HG03064 (cell line): ENCODE data around the gene INHBC.

ENCODE experiments used
- ATAC-seq: cut with Tn5 transposase; IDR thresholded peaks from one replicate; pipeline ENCODE4 v1.9.1; 2021; ENCODE audit warnings: low read depth; ENCODE audit not compliant: unreplicated experiment

The INHBC gene

DNA sequence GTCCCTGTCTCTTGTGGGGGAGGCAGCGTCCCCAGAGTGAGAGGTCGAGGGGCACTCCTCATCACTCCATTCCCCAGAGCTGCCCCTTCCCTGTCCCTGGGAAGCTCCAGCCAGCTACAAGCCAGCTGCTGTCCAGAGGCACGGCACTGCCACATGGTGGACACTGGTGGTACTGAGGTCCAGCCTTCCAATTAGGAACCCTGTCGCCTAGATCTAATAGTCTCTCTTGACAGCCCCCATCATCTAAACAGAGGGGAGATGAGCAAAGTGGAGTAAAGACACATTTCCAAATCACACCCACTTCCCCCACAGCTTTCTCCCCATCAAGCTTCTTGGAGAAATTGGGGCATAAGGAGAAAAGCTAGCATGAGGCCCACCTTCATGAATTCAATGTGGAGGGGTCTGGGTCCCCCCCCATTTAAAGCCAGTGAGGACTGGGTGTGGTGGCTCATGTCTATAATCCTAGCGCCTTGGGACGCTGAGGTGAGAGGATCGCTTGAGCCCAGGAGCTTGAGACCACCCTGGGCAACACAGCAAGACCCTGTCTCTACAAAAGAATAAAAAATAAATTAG lies 18.4 kb downstream of the INHBC start:
- ATAC-seq, result no peak

DNA sequence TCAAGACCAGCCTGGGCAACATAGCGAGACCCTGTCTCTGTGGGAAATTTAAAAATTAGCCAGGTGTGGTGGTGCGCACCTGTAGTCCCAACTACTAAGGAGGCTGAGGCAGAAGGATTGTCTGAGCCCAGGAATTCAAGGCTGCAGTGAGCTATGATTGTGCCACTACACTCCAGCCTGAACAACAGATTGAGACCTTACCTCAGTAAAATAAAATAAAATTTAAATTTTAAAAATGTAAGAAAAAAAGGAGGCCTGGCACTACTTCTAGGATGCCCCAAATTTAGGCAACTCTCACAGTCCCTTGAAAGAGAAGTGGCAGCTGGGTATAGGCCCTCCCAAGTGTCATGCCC lies 19.6 kb downstream of the INHBC start:
- ATAC-seq, result no peak

DNA sequence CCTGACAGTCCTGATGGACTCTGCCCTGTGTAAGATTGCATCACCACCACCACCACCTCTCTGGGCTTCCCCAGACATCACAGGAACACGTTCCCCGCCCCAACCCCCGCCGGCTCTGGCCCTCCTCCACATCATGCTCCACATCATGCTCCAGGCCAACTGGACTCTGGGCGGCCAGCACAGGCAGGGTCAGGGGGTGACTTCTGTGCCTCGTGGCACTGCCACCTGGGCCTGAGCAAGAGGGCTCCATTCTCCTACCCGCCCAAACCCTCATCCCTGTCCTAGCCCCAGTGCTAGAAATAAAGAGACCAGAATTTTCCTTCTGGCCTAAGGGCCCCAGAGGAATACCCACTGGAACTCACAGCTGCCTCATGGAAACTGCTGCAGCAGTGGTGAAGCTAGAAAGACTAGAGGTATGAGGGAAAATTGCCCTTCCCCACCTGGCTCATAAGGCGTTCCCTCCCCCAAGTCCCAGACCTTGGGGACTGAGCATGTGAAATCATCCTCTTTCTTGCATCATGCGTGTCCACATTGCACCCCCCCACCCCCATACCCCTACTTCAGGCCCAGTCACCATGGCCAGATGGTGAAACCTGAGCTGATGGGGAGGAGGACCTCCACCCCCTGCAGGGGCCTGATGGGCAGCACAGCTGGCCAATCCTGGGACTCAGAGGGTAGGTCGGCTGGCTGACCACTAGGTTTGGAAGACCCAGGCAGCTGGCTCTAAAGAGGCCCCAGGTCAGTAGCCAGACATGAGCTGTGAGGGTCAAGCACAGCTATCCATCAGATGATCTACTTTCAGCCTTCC lies 20.2 kb downstream of the INHBC start, which contains the start of gene INHBE:
Gene INHBE (plus strand): TSS at position 742 of the 808 bp plus-strand sequence. CDS start 230 bp downstream, outside the sequence.
- ATAC-seq, result no peak

DNA sequence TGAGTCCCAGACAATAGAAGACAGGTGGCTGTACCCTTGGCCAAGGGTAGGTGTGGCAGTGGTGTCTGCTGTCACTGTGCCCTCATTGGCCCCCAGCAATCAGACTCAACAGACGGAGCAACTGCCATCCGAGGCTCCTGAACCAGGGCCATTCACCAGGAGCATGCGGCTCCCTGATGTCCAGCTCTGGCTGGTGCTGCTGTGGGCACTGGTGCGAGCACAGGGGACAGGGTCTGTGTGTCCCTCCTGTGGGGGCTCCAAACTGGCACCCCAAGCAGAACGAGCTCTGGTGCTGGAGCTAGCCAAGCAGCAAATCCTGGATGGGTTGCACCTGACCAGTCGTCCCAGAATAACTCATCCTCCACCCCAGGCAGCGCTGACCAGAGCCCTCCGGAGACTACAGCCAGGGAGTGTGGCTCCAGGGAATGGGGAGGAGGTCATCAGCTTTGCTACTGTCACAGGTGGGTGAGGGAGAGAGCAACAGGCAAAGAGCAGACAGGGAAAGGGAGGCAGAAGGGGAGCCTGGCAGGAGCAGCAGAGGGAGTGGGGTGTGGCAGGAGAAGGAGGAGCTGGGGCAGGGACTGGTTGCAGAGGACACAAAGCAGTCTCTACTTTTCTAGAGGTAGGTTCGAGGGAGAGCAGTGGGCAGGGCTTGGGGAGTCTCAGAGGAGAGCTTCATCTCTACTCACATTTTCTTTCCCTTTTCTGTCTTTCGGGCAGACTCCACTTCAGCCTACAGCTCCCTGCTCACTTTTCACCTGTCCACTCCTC lies 21.0 kb downstream of the INHBC start:
- no peak for ATAC-seq

DNA sequence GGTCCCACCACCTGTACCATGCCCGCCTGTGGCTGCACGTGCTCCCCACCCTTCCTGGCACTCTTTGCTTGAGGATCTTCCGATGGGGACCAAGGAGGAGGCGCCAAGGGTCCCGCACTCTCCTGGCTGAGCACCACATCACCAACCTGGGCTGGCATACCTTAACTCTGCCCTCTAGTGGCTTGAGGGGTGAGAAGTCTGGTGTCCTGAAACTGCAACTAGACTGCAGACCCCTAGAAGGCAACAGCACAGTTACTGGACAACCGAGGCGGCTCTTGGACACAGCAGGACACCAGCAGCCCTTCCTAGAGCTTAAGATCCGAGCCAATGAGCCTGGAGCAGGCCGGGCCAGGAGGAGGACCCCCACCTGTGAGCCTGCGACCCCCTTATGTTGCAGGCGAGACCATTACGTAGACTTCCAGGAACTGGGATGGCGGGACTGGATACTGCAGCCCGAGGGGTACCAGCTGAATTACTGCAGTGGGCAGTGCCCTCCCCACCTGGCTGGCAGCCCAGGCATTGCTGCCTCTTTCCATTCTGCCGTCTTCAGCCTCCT lies 21.6 kb downstream of the INHBC start:
- ATAC-seq, result no peak

DNA sequence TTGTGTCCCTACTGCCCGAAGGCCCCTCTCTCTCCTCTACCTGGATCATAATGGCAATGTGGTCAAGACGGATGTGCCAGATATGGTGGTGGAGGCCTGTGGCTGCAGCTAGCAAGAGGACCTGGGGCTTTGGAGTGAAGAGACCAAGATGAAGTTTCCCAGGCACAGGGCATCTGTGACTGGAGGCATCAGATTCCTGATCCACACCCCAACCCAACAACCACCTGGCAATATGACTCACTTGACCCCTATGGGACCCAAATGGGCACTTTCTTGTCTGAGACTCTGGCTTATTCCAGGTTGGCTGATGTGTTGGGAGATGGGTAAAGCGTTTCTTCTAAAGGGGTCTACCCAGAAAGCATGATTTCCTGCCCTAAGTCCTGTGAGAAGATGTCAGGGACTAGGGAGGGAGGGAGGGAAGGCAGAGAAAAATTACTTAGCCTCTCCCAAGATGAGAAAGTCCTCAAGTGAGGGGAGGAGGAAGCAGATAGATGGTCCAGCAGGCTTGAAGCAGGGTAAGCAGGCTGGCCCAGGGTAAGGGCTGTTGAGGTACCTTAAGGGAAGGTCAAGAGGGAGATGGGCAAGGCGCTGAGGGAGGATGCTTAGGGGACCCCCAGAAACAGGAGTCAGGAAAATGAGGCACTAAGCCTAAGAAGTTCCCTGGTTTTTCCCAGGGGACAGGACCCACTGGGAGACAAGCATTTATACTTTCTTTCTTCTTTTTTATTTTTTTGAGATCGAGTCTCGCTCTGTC lies 22.3 kb downstream of the INHBC start:
- no peak for ATAC-seq

DNA sequence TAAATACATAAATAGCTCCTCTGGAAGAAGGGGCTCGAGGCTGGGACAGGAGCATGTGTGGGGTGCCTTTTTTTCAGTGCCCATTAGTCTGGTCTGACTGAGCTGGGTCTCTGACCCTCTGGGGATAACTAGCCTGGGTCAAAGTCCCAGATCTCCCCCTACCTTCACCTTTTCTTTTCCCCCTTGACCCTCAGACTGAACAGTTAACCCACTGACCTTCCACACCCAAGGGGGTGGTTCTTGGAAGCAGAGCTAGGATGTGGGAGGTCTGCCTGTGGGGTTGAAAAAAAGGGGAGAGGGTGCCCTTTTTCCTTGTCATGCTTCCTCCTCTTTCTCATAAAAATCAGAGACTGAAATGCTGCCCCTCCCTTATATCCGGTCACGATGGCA lies 24.1 kb downstream of the INHBC start:
- no peak for ATAC-seq

DNA sequence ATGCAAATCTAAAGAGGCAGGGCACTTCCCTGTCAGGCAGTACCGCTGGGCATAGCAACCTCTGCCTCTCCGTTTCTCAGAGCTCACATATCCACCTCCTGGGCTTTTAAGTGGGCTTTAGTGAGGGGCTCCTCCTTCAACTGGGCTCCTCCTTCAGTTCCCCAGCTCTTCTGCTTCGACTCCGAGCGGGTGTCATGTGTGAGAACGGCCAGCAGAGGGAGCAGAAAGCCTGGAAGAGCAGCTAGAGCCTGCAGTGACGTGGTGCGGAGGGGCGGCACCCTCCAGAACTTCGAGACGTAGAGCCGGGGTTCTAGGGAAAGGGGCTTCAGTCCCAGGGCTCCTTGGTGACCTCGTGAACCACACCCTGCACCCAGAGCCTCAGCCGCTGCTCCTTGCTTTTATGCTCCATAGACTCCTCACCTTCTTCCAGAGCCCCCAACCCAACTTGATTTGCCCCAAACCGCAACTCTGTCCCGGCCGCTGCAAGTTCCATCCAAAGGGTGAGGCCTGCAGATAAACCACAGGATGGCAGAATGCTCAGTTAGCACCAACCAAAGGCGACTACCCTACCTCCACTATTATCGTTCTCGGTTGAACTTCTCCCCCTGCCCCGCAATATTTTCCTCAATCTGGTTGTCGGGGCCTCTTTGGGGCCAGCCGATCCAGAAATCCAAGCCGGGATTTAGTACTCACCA lies 24.6 kb downstream of the INHBC start:
- ATAC-seq, result peak; percentile 41

DNA sequence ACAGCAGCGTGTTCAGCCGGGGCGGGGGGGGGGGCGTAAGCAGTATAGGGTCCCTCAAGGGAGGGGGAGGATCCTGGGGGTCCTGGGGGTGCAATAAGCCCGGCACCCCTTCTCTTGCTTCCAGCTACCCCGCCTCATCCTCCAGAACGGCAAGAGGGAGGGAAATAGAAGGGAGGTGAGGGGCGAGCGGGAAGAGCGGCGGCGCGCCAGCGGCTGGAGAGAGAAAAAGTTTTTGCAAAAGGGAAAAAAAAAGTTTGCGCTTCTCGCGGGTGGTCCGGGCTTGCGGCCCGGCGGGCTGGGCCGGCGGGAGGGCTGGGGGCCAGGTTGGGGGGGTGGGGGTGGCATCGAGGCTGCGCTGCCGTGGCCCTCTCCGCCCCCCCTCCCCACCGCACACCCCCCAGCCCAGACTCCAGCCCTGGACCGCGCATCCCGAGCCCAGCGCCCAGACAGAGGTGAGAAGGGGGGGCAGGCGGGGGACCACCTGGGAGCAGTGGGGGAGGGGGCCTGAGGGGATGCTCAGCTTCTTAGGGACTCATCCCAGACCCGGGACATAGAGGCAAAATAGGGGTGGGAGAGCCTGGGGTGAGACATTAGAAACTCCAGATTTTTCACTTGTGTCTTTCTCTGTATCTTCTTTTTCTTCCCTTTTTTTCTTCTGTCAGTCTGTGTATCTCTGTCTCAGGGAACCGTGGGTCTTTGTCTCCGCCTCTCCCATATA lies 25.3 kb downstream of the INHBC start, which contains the start of gene GLI1:
Gene GLI1 (plus strand): TSS at position 36 of the 718 bp plus-strand sequence. CDS start 3,907 bp downstream, outside the sequence.
- no peak for ATAC-seq

DNA sequence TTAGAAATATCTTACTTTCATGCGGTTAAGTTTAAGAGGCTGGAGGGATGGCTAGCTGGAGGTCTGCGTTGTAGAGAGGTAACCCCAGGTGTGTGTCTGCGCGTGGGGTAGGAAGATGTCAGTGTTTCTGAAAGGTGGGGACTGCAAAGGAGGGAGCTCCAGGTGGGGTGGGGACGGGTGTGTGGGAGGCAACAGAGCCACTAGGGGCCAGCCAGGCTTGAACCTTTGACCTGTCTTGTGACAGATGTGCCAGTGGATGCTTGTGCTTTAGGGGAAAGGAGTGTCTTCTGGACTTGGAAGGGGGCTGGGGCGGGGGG lies 25.8 kb downstream of the INHBC start:
- ATAC-seq, result no peak

DNA sequence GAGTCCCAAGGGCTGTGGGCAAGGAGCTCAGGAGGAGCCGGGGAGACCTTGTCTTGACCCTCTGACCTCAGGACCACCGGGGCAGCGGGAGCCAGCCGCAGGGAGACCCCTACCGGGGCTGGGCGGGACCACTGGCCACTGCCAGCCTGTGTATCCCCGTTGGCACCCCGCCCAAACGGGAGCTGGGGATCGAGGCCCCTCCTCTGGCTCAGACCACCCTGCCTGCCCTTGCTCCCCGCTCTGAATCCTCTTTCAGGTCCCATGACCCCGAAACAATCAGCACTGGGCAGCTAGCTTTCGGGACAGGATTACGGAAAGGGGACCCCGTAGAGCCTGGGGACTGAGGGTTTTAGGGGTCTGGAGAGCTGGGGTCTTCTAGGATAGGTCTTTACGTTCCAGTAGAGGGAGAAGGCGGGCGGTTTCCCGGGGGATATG lies 26.3 kb downstream of the INHBC start:
- no peak for ATAC-seq

DNA sequence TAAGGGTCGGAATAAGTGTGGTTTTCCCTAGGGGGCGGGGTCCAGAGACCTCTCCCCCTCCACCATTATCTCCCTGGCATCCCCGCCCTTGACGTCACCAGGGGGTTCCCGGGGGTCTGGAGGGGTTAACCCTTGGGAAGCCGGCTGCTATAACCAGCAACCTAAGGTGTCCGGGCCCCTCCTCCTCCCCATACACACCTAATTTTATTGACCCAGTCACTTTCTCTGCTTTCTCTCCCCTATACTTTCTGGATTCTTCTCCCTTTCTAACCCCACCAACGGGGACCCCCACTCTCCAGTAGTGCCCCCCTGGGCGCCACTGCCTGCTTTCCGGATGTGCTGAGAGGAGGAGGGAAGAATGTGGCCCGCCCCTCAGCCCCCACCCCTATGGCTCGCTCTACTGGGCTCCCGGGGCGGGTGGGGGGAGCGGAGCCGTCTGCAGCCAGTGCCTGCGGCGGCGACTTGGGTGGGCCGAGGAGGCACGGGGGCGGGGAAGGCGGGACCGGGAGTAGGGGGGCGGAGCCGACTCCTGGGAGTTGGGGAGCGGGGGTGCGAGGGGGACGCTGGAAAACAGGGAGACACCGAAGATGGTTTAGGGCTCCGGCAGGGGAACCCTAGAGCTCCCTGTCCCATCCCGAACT lies 26.8 kb downstream of the INHBC start:
- ATAC-seq, result no peak

DNA sequence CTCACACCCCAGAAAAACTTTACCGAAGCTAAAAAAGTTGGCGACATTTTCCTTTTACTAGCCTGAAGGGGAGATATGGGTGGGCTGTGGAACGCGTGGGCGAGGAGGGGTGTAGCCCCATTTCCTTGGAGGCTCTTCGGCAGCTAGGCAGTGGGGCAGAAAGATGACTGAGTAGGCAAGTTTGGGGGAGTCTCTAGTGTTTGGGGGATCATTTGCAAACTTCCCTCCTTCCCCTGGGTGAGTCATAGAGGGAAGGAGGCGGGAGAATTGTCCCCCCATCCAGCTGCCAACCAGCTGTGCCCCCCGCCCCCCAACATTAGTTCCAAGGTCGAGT lies 27.3 kb downstream of the INHBC start:
- no peak for ATAC-seq

DNA sequence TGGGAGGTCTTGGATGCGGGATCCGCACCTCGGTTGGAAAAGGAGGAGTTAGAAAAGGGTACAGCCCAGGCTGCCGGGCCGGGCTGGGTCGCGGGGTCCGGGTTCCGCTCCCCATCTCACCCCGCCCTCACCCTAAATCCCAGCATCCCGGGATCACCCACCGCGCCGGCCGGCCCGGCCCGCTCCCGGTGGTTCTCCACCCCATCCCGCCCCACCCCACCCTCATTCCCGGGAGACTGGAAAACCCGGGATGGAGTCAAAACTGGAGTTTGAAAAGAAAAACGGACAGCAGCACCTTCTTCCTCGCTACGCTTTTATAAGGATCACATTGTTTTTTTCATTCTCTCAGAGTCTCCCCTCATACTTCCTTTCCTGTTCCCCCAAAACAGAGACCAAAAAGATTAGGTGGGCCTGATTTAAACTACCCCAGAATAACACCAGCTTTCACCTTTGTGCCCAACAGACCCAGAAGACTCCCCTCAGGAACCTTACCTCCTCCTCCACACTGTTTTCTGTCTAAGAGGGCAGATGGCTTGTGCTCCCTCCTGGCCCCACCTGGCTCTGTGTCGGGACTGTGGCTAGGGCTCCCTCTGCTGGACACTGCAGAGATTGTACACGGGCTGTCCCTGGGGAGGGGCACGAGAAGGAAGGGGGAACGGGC lies 27.8 kb downstream of the INHBC start:
- peak; percentile 52 for ATAC-seq

DNA sequence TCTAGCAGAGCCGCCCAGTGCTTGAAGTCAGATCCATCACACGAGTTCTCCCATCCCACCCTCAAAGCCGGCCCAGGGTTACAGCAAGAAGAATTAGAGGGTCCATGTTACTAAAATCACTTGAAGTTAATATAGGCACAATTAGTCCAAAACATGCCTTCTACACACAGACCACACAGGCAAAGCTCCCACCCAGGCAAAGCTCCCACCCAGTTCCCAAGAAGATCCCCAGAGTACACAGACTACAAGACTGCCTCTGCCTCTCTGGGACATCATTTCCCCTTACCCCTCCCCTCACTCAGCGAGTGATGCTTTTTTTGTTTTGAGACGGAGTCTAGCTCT lies 28.3 kb downstream of the INHBC start:
- no peak for ATAC-seq

DNA sequence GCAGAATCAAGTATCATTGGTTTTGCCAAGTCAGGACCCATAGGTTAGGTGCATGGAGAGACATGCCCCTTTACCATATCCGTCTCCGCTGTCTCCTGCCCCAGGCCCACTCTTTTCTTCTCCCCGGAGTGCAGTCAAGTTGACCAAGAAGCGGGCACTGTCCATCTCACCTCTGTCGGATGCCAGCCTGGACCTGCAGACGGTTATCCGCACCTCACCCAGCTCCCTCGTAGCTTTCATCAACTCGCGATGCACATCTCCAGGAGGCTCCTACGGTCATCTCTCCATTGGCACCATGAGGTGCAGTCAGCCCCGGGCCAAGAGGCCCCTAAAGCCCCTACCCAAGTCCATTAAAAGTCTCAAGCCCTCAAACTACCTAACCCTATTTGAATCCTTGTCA lies 30.0 kb downstream of the INHBC start:
- ATAC-seq, result no peak

DNA sequence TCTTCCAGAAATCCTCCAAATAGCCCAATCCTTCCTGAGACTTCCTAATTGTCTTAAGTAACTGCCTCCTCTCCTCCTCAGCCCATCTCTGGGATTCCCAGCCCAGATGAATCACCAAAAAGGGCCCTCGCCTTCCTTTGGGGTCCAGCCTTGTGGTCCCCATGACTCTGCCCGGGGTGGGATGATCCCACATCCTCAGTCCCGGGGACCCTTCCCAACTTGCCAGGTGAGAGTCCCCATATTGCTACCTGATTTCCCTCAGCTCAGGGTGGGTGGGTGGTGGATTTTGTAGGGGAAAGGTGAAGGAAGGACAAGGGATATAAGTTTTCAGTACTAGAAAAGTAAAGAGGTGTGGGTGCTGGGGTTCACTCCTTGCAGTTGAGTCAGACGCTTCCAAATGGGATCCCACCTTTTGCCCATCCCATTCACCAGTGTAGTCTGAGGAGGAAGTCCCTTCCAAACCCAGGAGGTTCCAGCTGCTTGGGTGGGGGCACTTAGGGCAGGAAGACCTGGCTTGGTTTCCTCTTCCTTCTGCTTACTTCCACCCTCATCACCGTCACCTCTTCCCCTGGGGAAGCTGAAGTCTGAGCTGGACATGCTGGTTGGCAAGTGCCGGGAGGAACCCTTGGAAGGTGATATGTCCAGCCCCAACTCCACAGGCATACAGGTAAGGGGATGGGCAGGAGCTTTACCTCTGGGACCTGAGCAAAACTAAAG lies 30.6 kb downstream of the INHBC start:
- no peak for ATAC-seq
